ENCODE results near the gene FBXL5.
A peak's percentile ranks its signal among the peaks of the same experiment; 100 is the strongest.

FBXL5 gene

DNA sequence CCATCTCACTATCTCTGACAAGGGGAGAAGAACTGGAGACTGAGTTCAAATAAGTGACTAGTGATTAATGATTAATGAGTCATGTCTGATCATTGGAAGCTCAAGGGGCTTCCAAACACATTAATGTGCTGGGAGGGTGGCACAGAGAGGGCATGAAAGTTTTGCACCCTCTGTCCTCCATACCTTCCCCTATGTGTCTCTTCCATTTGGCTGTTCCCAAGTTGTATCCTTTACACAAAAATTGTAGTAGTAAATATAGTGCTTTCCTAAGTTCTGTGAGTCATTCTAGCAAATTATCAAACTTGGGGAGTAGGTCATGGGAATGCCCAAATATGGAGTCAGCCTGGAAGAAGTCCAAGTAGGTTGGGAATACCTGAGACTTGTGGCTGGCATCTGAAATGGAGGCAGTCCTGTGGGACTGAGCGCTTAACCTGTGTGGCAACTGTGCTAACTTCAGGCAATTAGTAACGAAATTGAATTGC lies 22.4 kb upstream of the FBXL5 start:
- Histone ChIP-seq H3K9me3 (ENCODE audit: control insufficient read depth, low read length) (no peaks in the 10 kb centered on the region), H3K36me3 (ENCODE audit: control insufficient read depth, insufficient read depth, low read length) (peaks cover 31% of the 10 kb centered on the region), H3K4me3 (ENCODE audit: extremely low read depth, insufficient read depth, low read length, poor library complexity, severe bottlenecking) (peak overlapping the region; percentile 14), H3K27ac (ENCODE audit: low read depth, low read length, severe bottlenecking) (no peak overlapping the region), H3K4me1 (ENCODE audit: control insufficient read depth, insufficient read depth, low read length, poor library complexity, severe bottlenecking) (peaks cover 6% of the 10 kb centered on the region)
- WGBS, 2 experiments (ENCODE audit: insufficient coverage in 2 of 2), result 60 to 100% methylated on average over 1 to 2 of the region's 2 CpGs

- Histone ChIP-seq H3K9me3 (ENCODE audit: control insufficient read depth, low read length) (no peaks in the 10 kb centered on the region), H3K4me1 (ENCODE audit: control insufficient read depth, insufficient read depth, low read length, poor library complexity, severe bottlenecking) (peaks cover 6% of the 10 kb centered on the region), H3K36me3 (ENCODE audit: control insufficient read depth, insufficient read depth, low read length) (peaks cover 37% of the 10 kb centered on the region), H3K4me3 (ENCODE audit: extremely low read depth, insufficient read depth, low read length, poor library complexity, severe bottlenecking) (no peak overlapping the region), H3K27ac (ENCODE audit: low read depth, low read length, severe bottlenecking) (no peak overlapping the region)
- WGBS, 2 experiments (ENCODE audit: insufficient coverage in 2 of 2), result no CpG with 5 or more reads among the region's 6 CpGs
These were observed 21.7 kb upstream of the FBXL5 start for GRCh38 chr4:15676899-15677298.

GRCh38 chr4:15676039-15676438 lies 20.9 kb upstream of the FBXL5 start:
- Histone ChIP-seq H3K27ac (ENCODE audit: low read depth, low read length, severe bottlenecking) (no peak overlapping the region), H3K36me3 (ENCODE audit: control insufficient read depth, insufficient read depth, low read length) (peaks cover 46% of the 10 kb centered on the region), H3K9me3 (ENCODE audit: control insufficient read depth, low read length) (no peaks in the 10 kb centered on the region), H3K4me3 (ENCODE audit: extremely low read depth, insufficient read depth, low read length, poor library complexity, severe bottlenecking) (no peak overlapping the region), H3K4me1 (ENCODE audit: control insufficient read depth, insufficient read depth, low read length, poor library complexity, severe bottlenecking) (peaks cover 6% of the 10 kb centered on the region)
- no CpG with 5 or more reads among the region's 1 CpG for WGBS, 2 experiments (ENCODE audit: insufficient coverage in 2 of 2)

DNA sequence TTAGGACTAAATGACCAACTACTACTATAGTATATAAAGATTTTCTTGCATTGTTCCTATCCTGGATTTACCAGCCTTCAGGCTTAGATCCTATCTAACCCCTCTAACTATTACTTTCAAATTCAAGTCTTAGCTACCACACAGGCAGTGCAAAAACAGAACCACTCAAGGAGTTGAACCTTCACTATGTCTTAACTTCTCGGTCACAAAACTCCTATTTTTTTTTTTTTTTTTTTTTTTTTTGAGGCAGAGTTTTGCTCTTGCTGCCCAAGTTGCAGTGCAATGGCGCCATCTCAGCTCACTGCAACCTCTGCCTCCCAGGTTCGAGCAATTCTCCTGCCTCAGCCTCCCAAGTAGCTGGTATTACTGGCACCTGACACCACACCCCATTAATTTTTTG lies 20.2 kb upstream of the FBXL5 start:
- H3K9me3 ChIP-seq (ENCODE audit: control insufficient read depth, low read length), result no peaks in the 10 kb centered on the region
- no peak overlapping the region for H3K4me3 ChIP-seq (ENCODE audit: extremely low read depth, insufficient read depth, low read length, poor library complexity, severe bottlenecking)
- WGBS, 2 experiments (ENCODE audit: insufficient coverage in 2 of 2), result 70 to 80% methylated on average over 1 to 2 of the region's 3 CpGs
- H3K4me1 ChIP-seq (ENCODE audit: control insufficient read depth, insufficient read depth, low read length, poor library complexity, severe bottlenecking), result peaks cover 6% of the 10 kb centered on the region
- H3K36me3 ChIP-seq (ENCODE audit: control insufficient read depth, insufficient read depth, low read length), result peaks cover 50% of the 10 kb centered on the region
- H3K27ac ChIP-seq (ENCODE audit: low read depth, low read length, severe bottlenecking), result no peak overlapping the region

DNA sequence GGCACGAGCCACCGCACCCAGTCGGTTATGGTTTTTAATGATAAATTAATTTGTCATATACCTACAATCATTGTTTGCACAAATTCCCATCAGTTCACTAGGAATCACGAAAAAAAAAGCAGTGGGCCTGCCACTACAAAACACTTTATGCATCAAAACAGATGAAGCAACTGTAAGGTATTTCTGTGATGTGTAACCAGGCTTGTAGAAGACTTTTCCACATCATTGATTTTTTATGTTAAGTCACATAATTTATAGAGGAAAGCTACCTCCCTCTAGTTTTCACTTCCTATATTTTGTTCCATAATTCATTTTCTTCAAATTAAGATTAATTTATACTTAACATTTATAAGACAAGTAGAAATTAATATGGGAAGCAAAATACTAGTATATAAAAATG lies 19.8 kb upstream of the FBXL5 start:
- WGBS, 2 experiments (ENCODE audit: insufficient coverage in 2 of 2), result no CpG with 5 or more reads among the region's 4 CpGs
- H3K9me3 ChIP-seq (ENCODE audit: control insufficient read depth, low read length), result no peaks in the 10 kb centered on the region
- H3K36me3 ChIP-seq (ENCODE audit: control insufficient read depth, insufficient read depth, low read length), result peaks cover 52% of the 10 kb centered on the region
- H3K27ac ChIP-seq (ENCODE audit: low read depth, low read length, severe bottlenecking), result no peak overlapping the region
- no peak overlapping the region for H3K4me3 ChIP-seq (ENCODE audit: extremely low read depth, insufficient read depth, low read length, poor library complexity, severe bottlenecking)
- peaks cover 6% of the 10 kb centered on the region for H3K4me1 ChIP-seq (ENCODE audit: control insufficient read depth, insufficient read depth, low read length, poor library complexity, severe bottlenecking)

GRCh38 chr4:15674046-15674445 lies 18.9 kb upstream of the FBXL5 start:
- WGBS, 2 experiments (ENCODE audit: insufficient coverage in 2 of 2), result no CpG with 5 or more reads among the region's 2 CpGs
- H3K36me3 ChIP-seq (ENCODE audit: control insufficient read depth, insufficient read depth, low read length), result peaks cover 49% of the 10 kb centered on the region

DNA sequence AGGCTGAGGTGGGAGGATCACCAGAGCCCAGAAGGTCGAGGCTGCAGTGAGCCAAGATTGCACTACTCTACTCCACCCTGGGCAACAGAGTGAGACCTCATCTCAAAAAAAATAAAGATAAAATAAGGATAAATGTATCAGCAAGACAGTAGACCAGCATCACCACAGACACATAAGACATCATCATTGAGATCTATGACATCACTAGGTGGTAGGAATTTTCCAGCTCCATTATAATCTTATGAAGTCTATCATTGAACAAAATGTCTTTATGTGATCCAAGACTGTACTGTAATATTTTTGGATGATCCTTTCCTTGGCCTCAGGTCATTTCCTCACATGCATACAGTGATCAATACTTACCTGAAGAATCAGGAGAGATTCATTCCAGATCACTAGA lies 18.2 kb upstream of the FBXL5 start:
- Histone ChIP-seq H3K9me3 (ENCODE audit: control insufficient read depth, low read length) (no peaks in the 10 kb centered on the region), H3K4me3 (ENCODE audit: extremely low read depth, insufficient read depth, low read length, poor library complexity, severe bottlenecking) (no peak overlapping the region), H3K36me3 (ENCODE audit: control insufficient read depth, insufficient read depth, low read length) (peaks cover 49% of the 10 kb centered on the region), H3K4me1 (ENCODE audit: control insufficient read depth, insufficient read depth, low read length, poor library complexity, severe bottlenecking) (peaks cover 6% of the 10 kb centered on the region), H3K27ac (ENCODE audit: low read depth, low read length, severe bottlenecking) (no peak overlapping the region)
- no CpG with 5 or more reads among the region's 1 CpG for WGBS, 2 experiments (ENCODE audit: insufficient coverage in 2 of 2)

More at GRCh38 chr4:15674046-15674445, 18.9 kb upstream of the FBXL5 start:
- no peak overlapping the region for H3K4me3 ChIP-seq (ENCODE audit: extremely low read depth, insufficient read depth, low read length, poor library complexity, severe bottlenecking)
- no peak overlapping the region for H3K27ac ChIP-seq (ENCODE audit: low read depth, low read length, severe bottlenecking)
- no peaks in the 10 kb centered on the region for H3K9me3 ChIP-seq (ENCODE audit: control insufficient read depth, low read length)
- peaks cover 6% of the 10 kb centered on the region for H3K4me1 ChIP-seq (ENCODE audit: control insufficient read depth, insufficient read depth, low read length, poor library complexity, severe bottlenecking)

DNA sequence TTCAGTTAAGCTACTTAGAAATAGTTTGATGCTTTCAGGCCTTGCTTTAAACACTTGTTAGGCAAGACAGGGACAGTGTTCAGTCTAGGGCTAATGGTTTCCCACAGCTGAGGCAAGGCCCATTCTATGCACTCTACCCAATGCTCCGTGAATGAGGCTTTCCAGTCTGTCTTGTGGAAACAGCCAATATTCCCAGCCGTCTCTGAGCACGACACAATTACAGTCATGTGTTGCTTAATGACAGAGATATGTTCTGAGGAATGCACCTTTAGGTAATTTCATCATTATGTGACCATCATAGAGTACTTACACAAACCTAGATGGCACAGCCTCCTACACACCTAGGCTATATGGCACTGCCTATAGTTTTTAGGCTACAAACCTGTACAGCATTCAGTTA lies 16.9 kb upstream of the FBXL5 start:
- H3K4me3 ChIP-seq (ENCODE audit: extremely low read depth, insufficient read depth, low read length, poor library complexity, severe bottlenecking), result no peak overlapping the region
- H3K36me3 ChIP-seq (ENCODE audit: control insufficient read depth, insufficient read depth, low read length), result peaks cover 50% of the 10 kb centered on the region
- WGBS, 2 experiments (ENCODE audit: insufficient coverage in 2 of 2), result 100% methylated on average over 1 of the region's 3 CpGs
- H3K9me3 ChIP-seq (ENCODE audit: control insufficient read depth, low read length), result no peaks in the 10 kb centered on the region
- no peak overlapping the region for H3K27ac ChIP-seq (ENCODE audit: low read depth, low read length, severe bottlenecking)
- peaks cover under 1% of the 10 kb centered on the region for H3K4me1 ChIP-seq (ENCODE audit: control insufficient read depth, insufficient read depth, low read length, poor library complexity, severe bottlenecking)

DNA sequence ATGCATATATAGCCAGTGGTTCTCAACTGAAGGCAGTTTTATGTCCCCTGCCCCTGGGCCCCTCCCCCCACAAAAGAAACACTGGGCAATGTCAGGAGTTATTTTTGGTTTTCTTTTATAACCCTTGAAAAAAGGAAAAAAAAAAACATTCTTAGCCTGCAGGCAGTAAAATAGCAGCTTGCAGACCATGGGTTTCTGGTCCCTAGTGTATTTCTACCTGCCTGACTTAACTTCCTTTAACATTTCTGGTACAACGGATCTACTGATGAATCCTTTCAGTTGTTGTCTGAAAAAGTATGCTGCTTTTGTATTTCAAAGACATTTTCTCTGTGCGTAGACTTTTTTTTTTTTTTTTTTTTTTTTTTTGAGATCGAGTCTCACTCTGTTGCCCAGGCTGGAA lies 15.4 kb upstream of the FBXL5 start:
- Histone ChIP-seq H3K36me3 (ENCODE audit: control insufficient read depth, insufficient read depth, low read length) (peaks cover 63% of the 10 kb centered on the region), H3K4me1 (ENCODE audit: control insufficient read depth, insufficient read depth, low read length, poor library complexity, severe bottlenecking) (peaks cover 11% of the 10 kb centered on the region), H3K4me3 (ENCODE audit: extremely low read depth, insufficient read depth, low read length, poor library complexity, severe bottlenecking) (no peak overlapping the region), H3K27ac (ENCODE audit: low read depth, low read length, severe bottlenecking) (no peak overlapping the region), H3K9me3 (ENCODE audit: control insufficient read depth, low read length) (no peaks in the 10 kb centered on the region)
- no CpG with 5 or more reads among the region's 3 CpGs for WGBS, 2 experiments (ENCODE audit: insufficient coverage in 2 of 2)

- H3K9me3 ChIP-seq (ENCODE audit: control insufficient read depth, low read length), result no peaks in the 10 kb centered on the region
- no CpG with 5 or more reads among the region's 1 CpG for WGBS, 2 experiments (ENCODE audit: insufficient coverage in 2 of 2)
- no peak overlapping the region for H3K27ac ChIP-seq (ENCODE audit: low read depth, low read length, severe bottlenecking)
- H3K36me3 ChIP-seq (ENCODE audit: control insufficient read depth, insufficient read depth, low read length), result peaks cover 67% of the 10 kb centered on the region
- no peak overlapping the region for H3K4me3 ChIP-seq (ENCODE audit: extremely low read depth, insufficient read depth, low read length, poor library complexity, severe bottlenecking)
- peaks cover 11% of the 10 kb centered on the region for H3K4me1 ChIP-seq (ENCODE audit: control insufficient read depth, insufficient read depth, low read length, poor library complexity, severe bottlenecking)
These were observed 13.6 kb upstream of the FBXL5 start for GRCh38 chr4:15668566-15669435.

- H3K36me3 ChIP-seq (ENCODE audit: control insufficient read depth, insufficient read depth, low read length), result peaks cover 59% of the 10 kb centered on the region
- WGBS, 2 experiments (ENCODE audit: insufficient coverage in 2 of 2), result no CpG with 5 or more reads among the region's 4 CpGs
These were observed 11.8 kb upstream of the FBXL5 start for GRCh38 chr4:15667006-15667405.

More at GRCh38 chr4:15667006-15667405, 11.8 kb upstream of the FBXL5 start:
- peaks cover 11% of the 10 kb centered on the region for H3K4me1 ChIP-seq (ENCODE audit: control insufficient read depth, insufficient read depth, low read length, poor library complexity, severe bottlenecking)
- no peak overlapping the region for H3K4me3 ChIP-seq (ENCODE audit: extremely low read depth, insufficient read depth, low read length, poor library complexity, severe bottlenecking)
- H3K9me3 ChIP-seq (ENCODE audit: control insufficient read depth, low read length), result no peaks in the 10 kb centered on the region
- H3K27ac ChIP-seq (ENCODE audit: low read depth, low read length, severe bottlenecking), result no peak overlapping the region

Measured in mesodermal cell (in vitro differentiated cells).